ENCODE measurements around the gene KDM4F. TPM values are rescaled to one million over a fixed set of nuclear protein-coding genes. Genes with fewer than 3 reads are reported as not detected.
"Not testable (repeated sequence)": the region's sequence is repeated elsewhere in the genome, so short reads cannot be mapped to it uniquely, and the experiment has no call there.

Gene KDM4F
- not detected for total RNA-seq
- long read RNA-seq, donor 1, result 0 reads
- long read RNA-seq, donor 2, result 0 reads

DNA sequence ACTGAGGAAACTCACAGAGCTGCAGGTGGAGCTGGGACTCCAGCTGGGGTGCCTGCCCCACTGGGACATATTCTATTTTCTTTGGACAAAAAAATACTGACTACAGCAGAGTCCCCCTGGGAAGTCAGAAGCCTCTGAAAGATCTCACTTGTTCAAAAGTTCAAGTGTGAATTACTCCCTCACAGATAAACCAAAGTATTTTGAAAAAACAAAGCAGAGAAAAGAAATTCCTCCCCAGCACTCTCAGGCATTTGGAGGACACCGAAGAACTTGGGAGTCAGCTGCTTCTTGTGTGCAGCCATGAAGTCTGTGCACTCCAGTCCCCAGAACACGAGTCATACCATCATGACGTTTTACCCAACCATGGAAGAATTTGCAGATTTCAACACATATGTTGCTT is at the start of gene KDM4F:
KDM4F (plus strand) TSS at position 301 of the 400 bp plus-strand sequence.
- H3K36me3 ChIP-seq (ENCODE audit: low read depth); ATAC-seq; intact Hi-C loops (cut with DNase I, micrococcal nuclease); H3K9me3 ChIP-seq; DNase-seq; H3K4me1 ChIP-seq (ENCODE audit: low read depth); H3K4me3 ChIP-seq: not testable (repeated sequence)

DNA sequence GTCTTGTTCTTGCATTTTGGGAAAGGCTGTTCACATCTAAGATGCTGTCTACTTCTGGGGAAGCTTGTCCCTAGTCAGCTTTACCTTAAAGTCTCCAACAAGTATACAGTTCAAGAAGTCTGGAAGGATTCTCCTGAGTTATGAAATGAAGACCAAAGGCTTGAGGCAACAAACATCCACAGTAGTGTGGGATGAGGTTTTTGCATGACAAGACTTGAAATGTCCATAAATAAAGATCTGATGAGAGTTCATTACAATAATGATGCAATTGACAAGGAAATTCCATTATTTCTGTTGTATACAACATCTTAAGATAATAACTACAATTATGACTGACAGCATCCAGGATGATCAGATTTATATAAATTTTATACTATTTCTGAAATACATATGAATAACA is 45.5 kb upstream of the KDM4F start:
- Histone ChIP-seq H3K36me3 (ENCODE audit: low read depth) (no peaks in the 10 kb centered on the region), H3K4me1 (ENCODE audit: low read depth) (no peaks in the 10 kb centered on the region), H3K9me3 (no peaks in the 10 kb centered on the region), H3K4me3 (no peak overlapping the region)
- TF ChIP-seq, protein P1, sequence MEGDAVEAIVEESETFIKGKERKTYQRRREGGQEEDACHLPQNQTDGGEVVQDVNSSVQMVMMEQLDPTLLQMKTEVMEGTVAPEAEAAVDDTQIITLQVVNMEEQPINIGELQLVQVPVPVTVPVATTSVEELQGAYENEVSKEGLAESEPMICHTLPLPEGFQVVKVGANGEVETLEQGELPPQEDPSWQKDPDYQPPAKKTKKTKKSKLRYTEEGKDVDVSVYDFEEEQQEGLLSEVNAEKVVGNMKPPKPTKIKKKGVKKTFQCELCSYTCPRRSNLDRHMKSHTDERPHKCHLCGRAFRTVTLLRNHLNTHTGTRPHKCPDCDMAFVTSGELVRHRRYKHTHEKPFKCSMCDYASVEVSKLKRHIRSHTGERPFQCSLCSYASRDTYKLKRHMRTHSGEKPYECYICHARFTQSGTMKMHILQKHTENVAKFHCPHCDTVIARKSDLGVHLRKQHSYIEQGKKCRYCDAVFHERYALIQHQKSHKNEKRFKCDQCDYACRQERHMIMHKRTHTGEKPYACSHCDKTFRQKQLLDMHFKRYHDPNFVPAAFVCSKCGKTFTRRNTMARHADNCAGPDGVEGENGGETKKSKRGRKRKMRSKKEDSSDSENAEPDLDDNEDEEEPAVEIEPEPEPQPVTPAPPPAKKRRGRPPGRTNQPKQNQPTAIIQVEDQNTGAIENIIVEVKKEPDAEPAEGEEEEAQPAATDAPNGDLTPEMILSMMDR (IDR thresholded peaks at IDR 0.05), result no peak
- intact Hi-C loops (cut with DNase I, micrococcal nuclease), result no loop called here
- ATAC-seq (no peak), DNase-seq (no peak)

GRCh38 chr11:95005642-95006041 is 43.6 kb upstream of the KDM4F start:
- no peak overlapping the region for H3K4me3 ChIP-seq
- TF ChIP-seq, protein P1 (IDR thresholded peaks at IDR 0.05), result no peak
- no peaks in the 10 kb centered on the region for H3K4me1 ChIP-seq (ENCODE audit: low read depth)
- ATAC-seq (no peak), DNase-seq (no peak)
- no peaks in the 10 kb centered on the region for H3K36me3 ChIP-seq (ENCODE audit: low read depth)
- H3K9me3 ChIP-seq, result no peaks in the 10 kb centered on the region
- intact Hi-C loops (cut with DNase I, micrococcal nuclease), result no loop called here

GRCh38 chr11:95011376-95011775 is 37.8 kb upstream of the KDM4F start:
- intact Hi-C loops (cut with DNase I, micrococcal nuclease), result no loop called here
- Histone ChIP-seq H3K4me3 (no peak overlapping the region), H3K36me3 (ENCODE audit: low read depth) (no peaks in the 10 kb centered on the region), H3K9me3 (no peaks in the 10 kb centered on the region), H3K4me1 (ENCODE audit: low read depth) (no peaks in the 10 kb centered on the region)
- no peak for DNase-seq
- TF ChIP-seq, protein P1 (IDR thresholded peaks at IDR 0.05), result no peak
- no peak for ATAC-seq

- no peak for ATAC-seq
- Histone ChIP-seq H3K9me3 (no peaks in the 10 kb centered on the region), H3K4me3 (no peak overlapping the region), H3K36me3 (ENCODE audit: low read depth) (no peaks in the 10 kb centered on the region), H3K4me1 (ENCODE audit: low read depth) (no peaks in the 10 kb centered on the region)
- TF ChIP-seq, protein P1 (IDR thresholded peaks at IDR 0.05), result no peak
- no peak for DNase-seq
- intact Hi-C loops (cut with DNase I, micrococcal nuclease), result no loop called here
Measured at GRCh38 chr11:95014184-95014821, 34.9 kb upstream of the KDM4F start.

GRCh38 chr11:95016139-95016538 is 33.1 kb upstream of the KDM4F start:
- no peak for ATAC-seq

DNA sequence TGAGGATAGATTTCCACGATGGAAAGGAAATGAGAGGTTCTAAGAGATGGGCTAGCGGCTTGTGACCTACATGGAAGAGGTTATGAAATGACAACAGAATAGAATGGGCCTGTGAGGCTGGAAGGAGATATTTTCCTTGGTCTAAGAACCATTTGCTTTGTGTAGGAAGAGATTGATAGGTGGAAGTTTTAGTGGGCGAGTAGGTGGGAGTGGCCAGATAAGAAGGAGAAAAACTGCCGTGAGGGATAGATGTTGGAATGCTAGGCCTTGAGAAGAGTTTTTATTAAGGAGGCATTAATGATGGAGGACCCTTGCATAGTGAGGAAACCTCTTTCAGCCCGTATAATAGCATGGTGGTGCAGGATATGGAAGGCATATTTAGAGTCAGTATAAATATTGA is 27.8 kb upstream of the KDM4F start:
- DNase-seq; H3K36me3 ChIP-seq (ENCODE audit: low read depth); intact Hi-C loops (cut with DNase I, micrococcal nuclease); ATAC-seq; H3K4me1 ChIP-seq (ENCODE audit: low read depth); H3K9me3 ChIP-seq; H3K4me3 ChIP-seq: not testable (repeated sequence)

More at GRCh38 chr11:95016139-95016538, 33.1 kb upstream of the KDM4F start:
- intact Hi-C loops (cut with DNase I, micrococcal nuclease), result no loop called here
- H3K9me3 ChIP-seq, result no peaks in the 10 kb centered on the region
- no peak for DNase-seq
- TF ChIP-seq, protein P1 (IDR thresholded peaks at IDR 0.05), result no peak
- H3K36me3 ChIP-seq (ENCODE audit: low read depth), result no peaks in the 10 kb centered on the region
- H3K4me1 ChIP-seq (ENCODE audit: low read depth), result no peaks in the 10 kb centered on the region
- H3K4me3 ChIP-seq, result no peak overlapping the region

Measured in mucosa of descending colon (tissue), 3 donors.